SH-SY5Y (cell line): Measurements from ENCODE around the gene A2M.

Experiments
- GATA2 ChIP-seq: IDR thresholded peaks from 2 replicates; pipeline ENCODE4 v1.6.1; 2011; ENCODE audit warnings: mild to moderate bottlenecking, low read depth, low read length
- GATA3 ChIP-seq: IDR thresholded peaks from 2 replicates; pipeline ENCODE4 v1.6.1; 2011; ENCODE audit warnings: low read depth, mild to moderate bottlenecking, low read length, moderate library complexity

DNA sequence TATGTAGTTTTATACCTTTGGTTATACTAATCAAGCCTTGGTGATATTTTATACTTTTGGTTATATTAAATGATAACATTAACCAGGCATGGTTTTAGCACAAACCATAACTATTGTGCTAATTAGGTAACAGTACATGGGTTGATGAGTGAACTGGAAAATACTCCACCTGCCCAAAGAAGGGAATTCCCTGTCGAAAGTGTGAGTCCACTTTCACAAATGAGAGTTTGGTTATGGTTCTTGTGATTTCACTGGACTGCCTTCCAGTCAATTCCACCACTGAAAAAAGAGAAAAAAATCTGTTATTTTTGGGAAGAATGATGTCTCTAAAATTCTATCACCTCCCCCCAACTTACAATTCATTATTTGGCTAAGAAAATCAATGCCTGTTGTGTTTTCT is 9.7 kb downstream of the A2M start:
- no peak for TF ChIP-seq GATA2
- TF ChIP-seq GATA3: no peak
